ENCODE measurements around the gene EPN1. TPM values are rescaled to one million over a fixed set of nuclear protein-coding genes. Genes with fewer than 3 reads are reported as not detected.

EPN1 gene
- total RNA-seq, 1 experiment from 2014 or later, result 197 TPM

DNA sequence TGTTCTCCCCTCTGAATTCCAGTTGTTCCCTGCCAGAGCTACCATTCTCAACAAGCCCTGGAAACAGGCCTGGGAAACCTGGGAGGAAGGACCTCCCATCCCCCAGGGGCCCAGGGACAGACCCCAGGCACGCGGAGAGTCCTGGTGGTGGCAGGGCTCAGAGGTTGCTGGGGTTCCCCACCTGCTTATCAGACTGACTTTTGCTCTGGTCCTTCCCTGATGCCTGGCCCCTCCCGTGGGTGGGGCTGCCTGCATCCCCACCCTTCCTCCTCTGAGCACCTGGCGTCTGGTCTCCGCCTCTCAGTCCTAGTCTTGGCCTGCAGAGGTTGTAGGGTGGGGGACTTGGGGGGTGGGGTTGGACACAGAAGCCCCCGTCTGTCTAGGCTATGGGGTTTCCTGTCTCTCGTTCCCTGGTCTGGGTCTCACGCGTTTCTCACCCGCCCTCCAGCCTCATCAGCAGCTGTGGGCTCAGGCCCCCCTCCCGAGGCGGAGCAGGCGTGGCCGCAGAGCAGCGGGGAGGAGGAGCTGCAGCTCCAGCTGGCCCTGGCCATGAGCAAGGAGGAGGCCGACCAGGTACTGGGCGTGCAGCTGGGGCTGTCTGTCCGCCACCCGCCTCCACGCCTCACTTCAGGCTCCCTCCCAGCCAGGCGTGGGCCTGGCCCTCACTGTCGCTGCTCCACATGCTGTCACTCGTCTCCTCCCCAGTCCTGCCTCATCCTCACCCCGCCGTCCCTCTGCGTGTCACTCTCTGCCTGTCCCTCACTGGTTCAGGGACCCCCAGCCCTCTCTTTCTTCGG, 13.6 kb downstream of the EPN1 start:
- peak; percentile 75 to 91 for DNase-seq
- peak overlapping the region; percentile 57 for H3K4me3 Mint-ChIP-seq (ENCODE audit: unreplicated experiment)
- no peaks in the 10 kb centered on the region for H3K27me3 Mint-ChIP-seq (ENCODE audit: insufficient read depth, unreplicated experiment)
- H3K36me3 Mint-ChIP-seq (ENCODE audit: insufficient read depth, unreplicated experiment), result peaks cover 93% of the 10 kb centered on the region
- H3K4me1 Mint-ChIP-seq (ENCODE audit: low read depth, unreplicated experiment), result peaks cover 42% of the 10 kb centered on the region
- ChIA-PET POLR2A (interaction anchor here (1.5 kb wide), 1 partner anchor 34 kb away, joined by 3 read pairs; the partner anchor contains the start of gene U2AF2), CTCF (interaction anchor here (0.5 to 0.6 kb wide), 2 partner anchors 34 to 609 kb away, joined by 3 to 4 read pairs; no protein-coding TSS in a partner anchor)
- Histone ChIP-seq H3K4me1 (peaks cover 41% of the 10 kb centered on the region), H3K9me3 (no peaks in the 10 kb centered on the region), H3K36me3 (ENCODE audit: control insufficient read depth, insufficient read depth, low read length) (peaks cover 13% of the 10 kb centered on the region), H3K27me3 (replicated peaks; ENCODE audit: control insufficient read depth, insufficient read depth, low read length) (no peaks in the 10 kb centered on the region), H3K4me3 (ENCODE audit: low read depth, low read length) (no peak overlapping the region; the same call in 1 of the 2 replicates)
- H3K9me3 Mint-ChIP-seq (ENCODE audit: unreplicated experiment), result no peaks in the 10 kb centered on the region
- peak overlapping the region; percentile 94 for H3K27ac Mint-ChIP-seq (ENCODE audit: unreplicated experiment)
- no TSS peak for BruUV-seq (replicated peaks)
- TF ChIP-seq, protein P1, sequence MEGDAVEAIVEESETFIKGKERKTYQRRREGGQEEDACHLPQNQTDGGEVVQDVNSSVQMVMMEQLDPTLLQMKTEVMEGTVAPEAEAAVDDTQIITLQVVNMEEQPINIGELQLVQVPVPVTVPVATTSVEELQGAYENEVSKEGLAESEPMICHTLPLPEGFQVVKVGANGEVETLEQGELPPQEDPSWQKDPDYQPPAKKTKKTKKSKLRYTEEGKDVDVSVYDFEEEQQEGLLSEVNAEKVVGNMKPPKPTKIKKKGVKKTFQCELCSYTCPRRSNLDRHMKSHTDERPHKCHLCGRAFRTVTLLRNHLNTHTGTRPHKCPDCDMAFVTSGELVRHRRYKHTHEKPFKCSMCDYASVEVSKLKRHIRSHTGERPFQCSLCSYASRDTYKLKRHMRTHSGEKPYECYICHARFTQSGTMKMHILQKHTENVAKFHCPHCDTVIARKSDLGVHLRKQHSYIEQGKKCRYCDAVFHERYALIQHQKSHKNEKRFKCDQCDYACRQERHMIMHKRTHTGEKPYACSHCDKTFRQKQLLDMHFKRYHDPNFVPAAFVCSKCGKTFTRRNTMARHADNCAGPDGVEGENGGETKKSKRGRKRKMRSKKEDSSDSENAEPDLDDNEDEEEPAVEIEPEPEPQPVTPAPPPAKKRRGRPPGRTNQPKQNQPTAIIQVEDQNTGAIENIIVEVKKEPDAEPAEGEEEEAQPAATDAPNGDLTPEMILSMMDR (IDR thresholded peaks at IDR 0.05; ENCODE audit: insufficient read depth in 1 of 2, low read depth in 1 of 2, low read length in 1 of 2, severe bottlenecking in 1 of 2, unreplicated experiment in 1 of 2), result no peak
- intact Hi-C loops (cut with micrococcal nuclease; ENCODE audit: unreplicated experiment), result no loop called here

- peak overlapping the region; percentile 94 for H3K27ac Mint-ChIP-seq (ENCODE audit: unreplicated experiment)
- Histone ChIP-seq H3K4me3 (ENCODE audit: low read depth, low read length) (no peak overlapping the region; the same call in 1 of the 2 replicates), H3K27me3 (replicated peaks; ENCODE audit: control insufficient read depth, insufficient read depth, low read length) (no peaks in the 10 kb centered on the region), H3K9me3 (no peaks in the 10 kb centered on the region), H3K4me1 (peaks cover 33% of the 10 kb centered on the region), H3K36me3 (ENCODE audit: control insufficient read depth, insufficient read depth, low read length) (peaks cover 16% of the 10 kb centered on the region)
- intact Hi-C loops (cut with micrococcal nuclease; ENCODE audit: unreplicated experiment), result no loop called here
- TF ChIP-seq, protein P1 (IDR thresholded peaks at IDR 0.05; ENCODE audit: insufficient read depth in 1 of 2, low read depth in 1 of 2, low read length in 1 of 2, severe bottlenecking in 1 of 2, unreplicated experiment in 1 of 2), result no peak
- POLR2A ChIA-PET, result interaction anchor here (1.5 kb wide), 1 partner anchor 35 kb away, joined by 3 read pairs; the partner anchor contains the start of gene U2AF2
- no TSS peak for BruUV-seq (replicated peaks)
- no peak for DNase-seq
- H3K4me1 Mint-ChIP-seq (ENCODE audit: low read depth, unreplicated experiment), result peaks cover 39% of the 10 kb centered on the region
- H3K27me3 Mint-ChIP-seq (ENCODE audit: insufficient read depth, unreplicated experiment), result no peaks in the 10 kb centered on the region
- H3K36me3 Mint-ChIP-seq (ENCODE audit: insufficient read depth, unreplicated experiment), result peaks cover 94% of the 10 kb centered on the region
- peak overlapping the region; percentile 57 for H3K4me3 Mint-ChIP-seq (ENCODE audit: unreplicated experiment)
- H3K9me3 Mint-ChIP-seq (ENCODE audit: unreplicated experiment), result no peaks in the 10 kb centered on the region
- CTCF ChIA-PET, result interaction anchor here (0.5 to 0.6 kb wide), 2 partner anchors 35 to 610 kb away, joined by 3 to 4 read pairs; no protein-coding TSS in a partner anchor
Measured at GRCh38 chr19:55689411-55690108, 14.5 kb downstream of the EPN1 start.

DNA sequence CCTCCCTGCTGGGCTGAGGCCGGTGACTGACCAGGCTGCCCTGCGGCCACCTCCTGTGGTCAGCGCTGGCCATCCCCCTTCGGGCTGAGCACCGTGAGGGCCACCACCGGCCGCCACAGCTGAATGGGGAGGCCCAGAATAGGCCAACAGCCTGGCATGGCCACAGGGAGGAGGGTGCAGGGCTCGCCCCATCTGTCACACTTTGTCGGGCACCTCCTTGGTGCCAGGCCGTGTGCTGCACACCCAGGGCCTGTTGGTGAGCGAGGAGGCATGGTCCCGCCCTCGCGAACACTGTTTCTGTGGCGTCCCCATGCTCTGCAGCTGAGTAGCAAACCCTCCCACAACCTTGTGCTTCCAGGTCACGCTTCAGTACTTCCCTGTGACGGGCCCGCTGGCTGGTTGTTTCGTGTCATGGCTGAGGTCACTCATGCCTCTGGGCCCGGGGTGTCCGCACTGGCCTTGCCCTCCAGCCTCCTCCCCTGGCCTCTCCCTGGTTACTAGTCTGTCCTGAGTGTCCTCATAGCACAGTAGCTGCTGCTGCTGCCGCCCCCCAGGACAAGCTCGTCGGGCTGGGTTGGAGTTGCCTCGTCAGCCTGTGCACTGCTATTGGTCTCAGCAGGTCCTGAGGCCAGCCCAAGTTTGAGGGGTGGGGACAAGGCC, 15.2 kb downstream of the EPN1 start:
- no peaks in the 10 kb centered on the region for H3K9me3 ChIP-seq
- intact Hi-C loops (cut with micrococcal nuclease; ENCODE audit: unreplicated experiment), result no loop called here
- TF ChIP-seq, protein P1 (IDR thresholded peaks at IDR 0.05; ENCODE audit: insufficient read depth in 1 of 2, low read depth in 1 of 2, low read length in 1 of 2, severe bottlenecking in 1 of 2, unreplicated experiment in 1 of 2), result no peak
- H3K4me1 Mint-ChIP-seq (ENCODE audit: low read depth, unreplicated experiment), result peaks cover 38% of the 10 kb centered on the region
- H3K36me3 ChIP-seq (ENCODE audit: control insufficient read depth, insufficient read depth, low read length), result peaks cover 12% of the 10 kb centered on the region
- H3K4me1 ChIP-seq, result peaks cover 26% of the 10 kb centered on the region
- no peaks in the 10 kb centered on the region for H3K9me3 Mint-ChIP-seq (ENCODE audit: unreplicated experiment)
- H3K4me3 ChIP-seq (ENCODE audit: low read depth, low read length), result no peak overlapping the region
- CTCF ChIA-PET, result no interaction called here
- POLR2A ChIA-PET, result no interaction called here
- no peak for DNase-seq
- H3K36me3 Mint-ChIP-seq (ENCODE audit: insufficient read depth, unreplicated experiment), result peaks cover 97% of the 10 kb centered on the region
- H3K27me3 ChIP-seq (replicated peaks; ENCODE audit: control insufficient read depth, insufficient read depth, low read length), result no peaks in the 10 kb centered on the region
- H3K27ac Mint-ChIP-seq (ENCODE audit: unreplicated experiment), result peak overlapping the region; percentile 94
- H3K4me3 Mint-ChIP-seq (ENCODE audit: unreplicated experiment), result no peak overlapping the region
- H3K27me3 Mint-ChIP-seq (ENCODE audit: insufficient read depth, unreplicated experiment), result no peaks in the 10 kb centered on the region
- no TSS peak for BruUV-seq (replicated peaks)

Measured in Caco-2 (cell line).